GM18873 (cell line): ENCODE data around the gene SLITRK2.

Source experiments
- ATAC-seq: cut with Tn5 transposase; IDR thresholded peaks from one replicate; pipeline ENCODE4 v1.9.1; 2021; ENCODE audit warnings: mild to moderate bottlenecking, moderate library complexity, moderate number of reproducible peaks; ENCODE audit not compliant: unreplicated experiment, low FRiP score

The SLITRK2 gene, protein sequence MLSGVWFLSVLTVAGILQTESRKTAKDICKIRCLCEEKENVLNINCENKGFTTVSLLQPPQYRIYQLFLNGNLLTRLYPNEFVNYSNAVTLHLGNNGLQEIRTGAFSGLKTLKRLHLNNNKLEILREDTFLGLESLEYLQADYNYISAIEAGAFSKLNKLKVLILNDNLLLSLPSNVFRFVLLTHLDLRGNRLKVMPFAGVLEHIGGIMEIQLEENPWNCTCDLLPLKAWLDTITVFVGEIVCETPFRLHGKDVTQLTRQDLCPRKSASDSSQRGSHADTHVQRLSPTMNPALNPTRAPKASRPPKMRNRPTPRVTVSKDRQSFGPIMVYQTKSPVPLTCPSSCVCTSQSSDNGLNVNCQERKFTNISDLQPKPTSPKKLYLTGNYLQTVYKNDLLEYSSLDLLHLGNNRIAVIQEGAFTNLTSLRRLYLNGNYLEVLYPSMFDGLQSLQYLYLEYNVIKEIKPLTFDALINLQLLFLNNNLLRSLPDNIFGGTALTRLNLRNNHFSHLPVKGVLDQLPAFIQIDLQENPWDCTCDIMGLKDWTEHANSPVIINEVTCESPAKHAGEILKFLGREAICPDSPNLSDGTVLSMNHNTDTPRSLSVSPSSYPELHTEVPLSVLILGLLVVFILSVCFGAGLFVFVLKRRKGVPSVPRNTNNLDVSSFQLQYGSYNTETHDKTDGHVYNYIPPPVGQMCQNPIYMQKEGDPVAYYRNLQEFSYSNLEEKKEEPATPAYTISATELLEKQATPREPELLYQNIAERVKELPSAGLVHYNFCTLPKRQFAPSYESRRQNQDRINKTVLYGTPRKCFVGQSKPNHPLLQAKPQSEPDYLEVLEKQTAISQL

DNA sequence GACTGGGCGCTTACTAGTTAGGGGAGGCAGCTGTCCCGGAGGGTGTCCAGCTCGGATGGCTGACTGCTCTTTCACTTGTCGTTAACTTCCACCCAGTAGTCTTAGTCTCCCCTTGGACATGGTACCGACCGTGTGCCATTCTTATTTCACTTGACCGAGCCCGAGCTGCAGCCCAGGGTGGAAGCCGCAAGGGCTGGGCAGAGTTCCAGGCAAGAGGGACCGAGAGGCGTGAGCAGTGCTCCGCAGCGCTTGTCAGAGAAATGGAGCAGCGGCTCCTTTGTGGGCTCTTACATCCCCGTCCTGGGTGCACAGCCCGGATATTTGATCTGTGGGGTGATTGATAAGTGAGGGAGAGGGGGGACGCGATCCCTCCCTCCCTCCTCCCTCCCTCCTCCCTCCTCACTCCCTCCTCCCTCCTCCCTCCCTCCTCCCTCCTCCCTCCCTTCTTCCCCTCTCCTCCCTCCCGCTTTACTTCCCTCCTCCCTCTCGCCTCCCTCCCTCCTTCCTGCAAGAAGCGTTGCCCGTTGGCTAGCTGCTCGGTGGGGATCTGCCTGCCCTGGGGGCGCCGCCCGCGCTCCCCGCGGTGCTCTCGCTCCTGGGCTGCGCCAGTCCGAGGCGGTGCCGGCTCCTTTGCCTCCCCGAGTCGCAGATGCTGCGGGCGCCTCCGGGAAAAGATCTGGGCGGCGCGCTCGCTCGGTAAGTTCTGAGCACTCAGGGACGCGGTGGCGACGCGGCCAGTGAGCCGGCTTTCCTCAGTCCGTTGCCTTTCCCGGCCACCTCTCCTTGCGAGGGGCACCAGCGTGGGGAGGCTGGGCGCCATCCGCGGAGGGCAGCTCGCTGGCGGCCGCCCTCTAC lies at the start of gene SLITRK2:
Gene SLITRK2, plus strand, starts transcription at position 499 of the 855 bp plus-strand sequence. CDS start 4,597 bp downstream, outside the sequence.
- ATAC-seq, result no peak

DNA sequence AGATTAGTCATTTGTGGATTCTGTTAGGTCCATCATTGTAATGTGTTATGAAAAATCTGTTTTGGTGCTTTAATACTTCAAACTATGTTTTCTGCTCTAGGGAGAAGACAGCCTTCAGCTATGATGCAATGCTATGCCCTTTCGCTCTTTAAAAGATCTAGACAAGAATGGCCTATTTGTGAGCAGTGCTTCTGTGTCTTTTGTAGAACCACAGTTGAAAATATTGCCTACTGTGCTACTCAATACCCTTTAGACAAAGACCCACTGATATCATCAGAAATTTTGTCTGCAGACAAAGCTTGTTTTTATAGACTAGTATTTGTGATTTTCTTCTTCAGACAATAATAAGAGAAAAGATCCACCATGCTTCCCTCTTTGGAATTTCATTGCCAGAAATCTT lies 44.6 kb upstream of the SLITRK2 start:
- ATAC-seq, result no peak

DNA sequence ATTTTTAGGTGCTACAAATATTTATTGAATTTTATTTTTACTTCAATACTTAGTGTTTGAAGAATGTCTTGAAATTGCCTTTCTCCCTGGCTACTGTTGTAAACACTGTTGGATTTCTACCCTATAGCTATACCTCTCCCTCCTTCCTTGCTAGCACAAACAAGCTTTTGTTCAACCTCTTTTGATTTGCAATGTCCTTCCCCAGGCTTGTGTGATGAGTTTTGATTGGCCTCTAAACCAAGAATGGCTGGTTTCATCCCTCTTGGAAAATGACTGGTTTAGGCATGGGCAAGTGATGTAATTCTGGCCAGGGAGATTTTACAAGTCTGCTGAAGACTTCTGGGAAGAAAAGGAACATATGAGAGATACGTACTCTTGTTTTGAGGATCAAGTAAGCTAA lies 25.3 kb upstream of the SLITRK2 start:
- no peak for ATAC-seq

DNA sequence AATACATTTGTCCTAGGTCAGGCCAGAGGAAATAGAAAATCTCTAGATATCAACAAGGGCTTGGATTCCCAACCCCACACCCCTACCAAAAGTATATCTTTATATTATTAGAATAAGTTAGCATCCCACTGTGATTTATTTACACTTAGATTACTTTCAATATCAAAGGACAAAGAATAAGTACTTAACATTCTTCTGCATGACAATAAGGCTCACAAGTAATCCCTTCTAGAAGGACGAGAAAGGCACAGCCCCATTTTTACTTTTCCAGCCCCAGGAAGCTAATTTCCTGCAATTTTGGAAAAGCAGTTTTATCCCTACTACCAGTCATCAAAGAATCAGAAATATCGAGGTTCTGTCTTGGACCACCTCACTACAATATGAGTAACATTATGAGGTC lies 14.1 kb upstream of the SLITRK2 start:
- no peak for ATAC-seq

DNA sequence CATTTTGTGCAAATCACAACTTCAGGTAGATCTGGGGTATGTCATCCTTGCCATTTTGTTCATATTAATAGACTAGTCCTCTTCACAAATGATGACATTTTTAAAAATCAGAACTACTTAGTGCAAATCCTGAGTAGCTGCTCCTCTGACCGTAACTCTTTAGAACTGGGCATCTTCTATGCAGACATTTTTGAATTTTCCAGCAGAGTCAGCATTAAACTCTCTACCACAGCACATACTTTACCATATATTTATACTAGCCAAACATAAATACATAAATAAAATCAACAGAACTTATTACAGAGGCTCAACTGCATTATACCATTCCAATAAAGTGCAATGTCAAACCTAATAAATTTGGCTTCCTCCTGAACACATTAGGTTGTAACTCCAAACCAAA lies 4.5 kb upstream of the SLITRK2 start:
- no peak for ATAC-seq

DNA sequence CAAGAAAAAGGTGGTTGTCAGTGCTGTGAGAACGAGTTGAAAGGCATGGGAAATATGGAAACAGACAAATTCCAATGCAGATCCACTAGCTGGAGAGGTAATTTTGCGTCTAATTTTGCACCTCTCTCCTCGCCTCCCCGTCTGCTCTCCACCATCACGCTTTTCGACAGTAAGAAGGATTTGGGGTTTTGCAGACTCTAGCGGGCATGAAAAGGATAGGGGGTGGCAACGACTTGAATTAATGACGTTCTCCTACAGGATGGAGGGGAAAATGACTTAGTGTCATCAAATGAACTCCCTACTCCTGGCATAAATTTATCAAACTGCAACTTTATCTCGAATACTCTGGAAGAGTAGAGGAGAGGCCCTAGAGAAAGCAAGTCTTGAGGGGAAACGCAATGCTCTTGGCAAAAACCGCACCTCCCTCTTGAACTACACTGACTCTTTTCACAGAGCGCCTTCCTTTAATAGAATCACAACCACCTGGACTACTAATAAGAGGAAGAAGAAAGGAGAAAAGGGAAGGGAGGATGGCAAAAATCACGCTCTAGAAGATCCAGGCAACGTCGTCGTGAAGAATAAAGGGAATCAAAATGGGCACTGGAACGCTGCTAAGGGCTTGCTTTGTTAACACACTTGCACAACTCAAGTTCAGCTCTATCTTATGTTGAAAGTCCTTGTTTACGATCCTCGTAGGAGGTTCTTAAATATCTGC lies 871 bp upstream of the SLITRK2 start:
- no peak for ATAC-seq

DNA sequence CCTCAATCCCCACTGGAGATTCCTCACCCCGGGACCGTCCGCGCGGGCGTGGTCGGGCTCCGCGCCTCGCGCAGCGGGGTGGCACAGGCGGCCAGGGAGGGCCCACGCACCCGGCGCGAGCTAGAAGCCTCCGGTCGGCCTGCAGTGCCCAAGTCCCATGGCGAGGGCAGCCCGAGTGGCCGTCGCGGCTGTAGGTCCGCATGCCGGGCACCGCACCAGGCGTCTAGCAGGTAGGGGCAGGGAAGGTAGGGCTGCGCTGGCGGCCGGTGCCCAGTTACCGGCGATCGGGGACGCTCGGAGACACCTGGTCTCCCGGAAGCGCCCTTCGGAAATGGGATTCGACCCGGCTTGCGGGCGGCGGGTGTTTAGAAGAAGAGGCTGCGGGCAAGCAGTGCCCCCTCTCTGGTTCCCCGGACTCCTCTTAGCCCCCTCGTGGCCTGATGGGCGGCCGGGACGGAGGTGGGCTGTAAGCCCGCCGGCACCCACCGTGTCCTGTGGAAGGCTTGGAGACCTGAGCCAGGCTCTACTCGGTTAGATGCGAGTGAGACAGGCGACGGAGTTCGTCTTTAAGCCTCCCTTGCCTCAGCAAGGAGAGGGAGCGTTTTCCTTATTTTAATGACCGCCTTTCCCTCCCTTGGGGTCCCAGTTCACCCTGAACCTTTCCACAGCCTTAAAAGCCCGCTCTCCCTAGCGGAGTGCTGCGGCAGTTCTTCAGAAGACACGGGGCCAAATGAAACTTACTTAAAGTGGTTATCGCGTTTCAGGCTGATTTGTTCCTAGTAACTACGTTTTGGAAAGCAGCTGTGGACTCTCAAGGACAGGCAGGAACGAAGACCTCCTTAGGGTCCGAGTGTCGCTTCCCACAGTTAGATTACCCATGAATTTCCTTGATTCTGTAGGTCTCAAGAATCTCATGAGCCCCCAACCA lies 821 bp downstream of the SLITRK2 start:
- no peak for ATAC-seq

DNA sequence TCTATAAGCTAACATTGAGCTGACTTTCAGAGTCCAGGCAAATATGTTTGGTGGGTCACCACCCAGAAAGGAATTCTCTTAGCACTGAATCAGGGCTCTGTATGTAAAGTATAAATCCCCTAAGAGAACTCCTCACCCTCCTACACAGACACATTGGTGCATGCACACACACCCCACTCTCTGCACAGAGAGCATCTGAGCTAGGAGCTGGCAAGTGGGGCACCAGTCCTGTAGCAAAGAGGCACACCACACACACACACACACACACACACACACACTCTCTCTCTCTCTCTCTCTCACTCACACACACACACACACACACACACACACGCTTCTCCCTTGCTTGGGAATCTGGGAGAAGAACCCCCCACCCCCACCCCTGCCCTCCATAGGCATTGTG lies 3.2 kb downstream of the SLITRK2 start:
- ATAC-seq, result no peak

DNA sequence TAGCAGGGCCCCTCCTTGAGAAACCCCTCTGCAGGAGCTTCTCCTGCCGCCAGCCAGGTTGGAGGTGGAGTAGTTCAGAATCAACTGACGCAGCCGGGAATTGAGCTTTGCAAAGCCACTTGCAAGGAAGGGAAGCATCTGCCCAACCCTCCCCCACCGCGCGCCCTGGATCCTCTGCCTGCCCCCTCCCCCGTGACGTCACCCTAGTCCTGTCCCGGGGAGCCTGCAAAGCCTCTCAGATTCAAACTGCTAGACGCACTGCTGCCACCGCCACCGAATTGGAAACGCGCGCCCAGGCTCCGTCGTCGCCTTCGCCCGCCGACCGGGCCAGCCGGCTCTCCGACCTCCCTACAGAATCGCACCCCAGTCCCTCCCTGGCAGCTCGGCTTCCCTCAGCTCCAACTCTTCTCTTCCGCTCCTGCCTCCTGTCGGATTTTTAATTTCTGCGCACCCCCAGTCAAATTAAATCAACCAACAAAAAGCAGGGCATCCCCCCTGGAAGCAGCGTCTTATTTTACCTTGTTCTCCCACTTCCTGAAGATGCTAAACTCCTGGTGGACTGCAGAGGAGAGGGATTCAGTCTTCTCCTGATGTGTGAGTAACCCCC lies 3.8 kb downstream of the SLITRK2 start:
- no peak for ATAC-seq

DNA sequence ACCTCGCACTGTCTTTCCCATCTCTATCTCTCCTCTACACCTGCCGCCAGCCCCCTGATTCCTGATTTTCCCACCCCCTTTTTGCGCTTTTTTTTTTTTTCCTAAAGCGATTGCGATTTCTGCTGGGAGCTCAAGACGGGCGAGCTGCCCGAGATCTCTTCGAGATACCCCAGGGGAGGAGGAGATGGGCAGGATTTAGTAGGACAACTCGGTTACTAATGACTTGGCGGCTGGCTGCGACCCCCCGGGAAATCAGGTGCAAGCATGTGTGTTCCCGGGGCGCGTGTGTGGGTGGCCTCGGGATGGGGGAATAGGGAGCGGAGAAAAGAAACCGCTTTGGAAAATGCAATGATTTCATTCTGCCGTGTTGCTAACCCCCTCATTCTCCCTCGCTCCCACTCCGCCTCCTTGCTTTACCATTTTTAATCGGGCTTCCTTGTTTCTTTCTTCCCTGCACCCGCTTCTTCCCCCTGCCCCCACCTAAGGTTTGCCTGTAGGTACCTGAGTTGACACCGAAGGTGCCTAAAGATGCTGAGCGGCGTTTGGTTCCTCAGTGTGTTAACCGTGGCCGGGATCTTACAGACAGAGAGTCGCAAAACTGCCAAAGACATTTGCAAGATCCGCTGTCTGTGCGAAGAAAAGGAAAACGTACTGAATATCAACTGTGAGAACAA lies 4.4 kb downstream of the SLITRK2 start:
- no peak for ATAC-seq

DNA sequence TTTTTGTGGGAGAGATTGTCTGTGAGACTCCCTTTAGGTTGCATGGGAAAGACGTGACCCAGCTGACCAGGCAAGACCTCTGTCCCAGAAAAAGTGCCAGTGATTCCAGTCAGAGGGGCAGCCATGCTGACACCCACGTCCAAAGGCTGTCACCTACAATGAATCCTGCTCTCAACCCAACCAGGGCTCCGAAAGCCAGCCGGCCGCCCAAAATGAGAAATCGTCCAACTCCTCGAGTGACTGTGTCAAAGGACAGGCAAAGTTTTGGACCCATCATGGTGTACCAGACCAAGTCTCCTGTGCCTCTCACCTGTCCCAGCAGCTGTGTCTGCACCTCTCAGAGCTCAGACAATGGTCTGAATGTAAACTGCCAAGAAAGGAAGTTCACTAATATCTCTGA lies 5.5 kb downstream of the SLITRK2 start:
- ATAC-seq, result no peak

DNA sequence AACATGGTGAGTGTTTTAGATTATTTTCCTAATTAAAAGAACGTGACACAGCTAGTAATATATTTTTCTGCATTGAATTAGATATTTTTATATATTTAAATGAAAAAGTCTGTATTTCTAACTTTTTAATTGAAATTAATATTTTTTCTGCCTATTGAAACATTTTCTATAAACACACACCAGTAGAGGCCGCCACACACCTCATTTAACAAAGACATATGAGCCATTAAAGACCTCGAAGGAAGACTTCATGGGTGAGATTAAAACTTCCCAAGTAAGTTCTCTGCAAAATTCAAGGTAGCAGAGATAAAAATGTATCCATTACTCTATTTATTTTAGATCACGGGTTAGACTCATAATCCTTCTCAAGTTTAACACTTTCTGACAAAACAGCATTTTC lies 8.3 kb downstream of the SLITRK2 start:
- no peak for ATAC-seq

DNA sequence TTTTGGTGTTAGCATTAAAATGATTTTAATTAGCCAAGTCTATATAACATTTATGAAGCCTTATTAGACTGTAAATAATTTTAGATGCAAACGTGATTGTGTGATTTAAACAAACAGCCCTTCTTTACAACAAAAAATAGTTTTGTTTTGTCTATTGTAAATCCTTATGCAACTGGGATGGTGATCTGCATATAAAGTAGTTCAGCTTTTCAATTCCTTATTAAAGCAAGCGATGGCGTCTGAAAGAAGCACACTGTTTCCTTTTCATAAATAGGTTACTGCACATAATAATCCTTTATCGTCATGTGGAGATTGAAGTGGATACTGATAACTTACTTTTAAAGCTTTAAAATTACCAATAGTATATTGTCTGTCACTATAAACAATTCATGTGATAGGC lies 8.8 kb downstream of the SLITRK2 start:
- ATAC-seq, result no peak

DNA sequence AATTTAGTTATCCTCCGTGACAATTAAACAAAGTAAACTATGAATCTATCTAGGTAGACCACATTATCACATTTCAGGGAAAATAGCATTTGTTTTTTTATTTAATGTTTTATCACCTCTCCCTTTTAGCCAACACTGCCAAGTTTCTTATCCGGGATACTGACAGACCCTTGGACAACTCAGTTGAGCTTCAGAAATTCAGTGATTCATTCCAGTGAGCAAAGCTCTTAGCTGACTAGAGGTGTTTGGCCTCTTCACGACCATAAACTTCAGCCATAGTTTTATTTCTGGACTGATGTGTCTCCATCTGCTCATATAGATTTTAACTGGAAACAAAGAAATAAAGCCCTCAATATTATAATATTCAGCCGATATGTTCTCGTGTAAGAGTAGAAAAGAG lies 15.2 kb downstream of the SLITRK2 start:
- no peak for ATAC-seq

DNA sequence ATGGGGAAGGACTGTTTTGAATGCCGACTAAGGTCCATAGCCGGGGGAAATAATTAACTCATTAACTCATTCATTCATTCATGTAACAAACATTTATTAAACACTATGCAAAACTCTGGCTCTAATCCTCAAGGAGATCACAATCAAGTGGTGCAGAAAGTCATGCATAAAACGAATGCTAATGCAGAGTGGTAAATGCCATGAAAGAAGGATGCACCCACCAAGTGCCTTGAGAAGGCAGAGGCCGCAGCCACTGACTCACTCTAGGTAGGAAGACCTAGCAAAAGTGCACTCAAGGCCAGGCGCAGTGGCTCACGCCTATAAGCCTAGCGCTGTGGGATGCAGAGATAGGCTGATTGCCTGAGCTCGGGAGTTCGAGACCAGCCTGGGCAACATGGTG lies 22.9 kb downstream of the SLITRK2 start:
- no peak for ATAC-seq

DNA sequence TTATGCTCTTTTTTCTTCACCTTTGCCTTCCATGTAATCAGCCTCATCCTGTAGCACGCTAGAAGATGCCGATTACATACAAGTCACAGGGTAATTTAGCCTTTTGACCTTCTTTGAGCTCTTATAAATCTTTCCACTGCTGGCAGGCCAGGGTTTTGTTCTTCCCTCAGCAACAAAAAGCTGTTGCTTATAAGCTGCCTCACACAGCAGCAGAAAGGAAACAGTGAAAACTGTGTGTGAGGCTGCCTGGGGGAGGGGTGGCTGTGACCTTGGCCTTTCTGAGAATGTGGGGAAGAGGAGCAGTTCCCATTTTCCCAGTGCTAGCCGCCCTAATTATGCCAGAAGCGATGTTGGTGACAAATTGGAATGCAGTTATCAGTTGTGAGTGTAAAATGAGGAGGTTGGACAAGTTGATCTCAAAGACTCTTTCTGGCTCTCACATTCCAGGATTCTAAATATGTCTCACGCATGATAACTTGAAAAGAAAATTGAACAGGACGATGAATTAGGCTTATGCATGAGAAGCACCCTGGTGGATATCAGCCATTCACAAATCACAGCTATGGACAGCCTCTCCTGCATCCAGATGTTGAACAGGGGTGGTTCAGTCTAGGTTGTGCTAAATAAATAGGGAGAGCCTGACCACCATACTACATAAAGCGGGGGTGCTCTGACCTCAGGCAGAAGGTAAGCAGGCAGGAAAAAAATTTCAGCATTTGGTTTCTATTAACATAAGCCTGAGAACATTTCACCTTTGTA lies 25.7 kb downstream of the SLITRK2 start:
- no peak for ATAC-seq

DNA sequence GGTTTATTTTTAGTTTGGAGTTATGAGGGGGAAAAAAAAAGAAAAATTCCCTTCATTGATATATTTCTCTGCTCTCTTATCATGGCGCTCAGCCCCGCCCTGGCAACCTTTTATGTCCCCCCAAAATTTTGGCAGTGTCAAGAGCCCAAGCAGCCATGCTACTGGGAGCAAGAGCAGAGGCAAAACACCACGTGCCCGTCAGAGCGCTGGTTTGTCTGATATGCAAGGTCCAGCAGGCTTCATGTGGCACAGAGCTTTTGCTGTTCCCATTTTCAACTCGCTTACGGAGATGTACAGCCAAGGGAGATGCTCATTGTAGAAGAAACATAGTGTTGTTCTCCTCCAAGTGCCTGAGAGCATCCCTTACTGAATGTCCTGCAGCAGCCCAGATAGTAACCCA lies 27.3 kb downstream of the SLITRK2 start:
- ATAC-seq, result no peak
